HCT116 (cell line): ENCODE data around the gene CKAP4. TPM values are rescaled to one million over a fixed set of nuclear protein-coding genes. Genes with fewer than 3 reads are reported as not detected.
A peak's percentile ranks its signal among the peaks of the same experiment; 100 is the strongest.

Experiments used
- ATAC-seq: fragments of 200-7000 bp; cut with Tn5 transposase; 2 replicates; pipeline ENCODE4 v1.9.1; 2020; ENCODE audit warnings: mild to moderate bottlenecking, moderate library complexity
- BruUV-seq: library from RNA; stranded (reverse); fragments of 400-500 nt; replicated peaks from 2 replicates; lab custom pipeline; 2021; lab: Mats Ljungman, UMichigan
- CTCF ChIA-PET: fragments of 300-600 bp; sonication (Branson Sonifier 250); formaldehyde crosslinking; loops from one replicate; lab custom pipeline; 2021; ENCODE audit warnings: antibody characterized with exemption; lab: Charles Lee
- POLR2A ChIA-PET: fragments of 300-600, 350-600 bp; sonication (Branson Sonifier 250); formaldehyde crosslinking; loops from one replicate; lab custom pipeline; 2021; ENCODE audit warnings: antibody characterized with exemption; lab: Charles Lee
- RAD21 ChIA-PET, 2 experiments: fragments of 300-600 bp; sonication (Branson Sonifier 250); formaldehyde crosslinking; loops; one replicate each; lab custom pipeline; 2023; ENCODE audit warnings: low total read pairs in 2 of 2; ENCODE audit not compliant: uncharacterized antibody in 2 of 2, unreplicated experiment in 2 of 2, low non-redundant PET in 1 of 2; lab: Charles Lee
- DNase-seq: peaks from one replicate; pipeline ENCODE4 v3.0.0-alpha.2; 2010; ENCODE audit warnings: low read depth, low spot score
- H2AFZ ChIP-seq: fragments of 200-600 bp; shearing (Covaris generic), sonication (generic); 2 replicates; pipeline ENCODE4 v1.6.1; 2017; ENCODE audit warnings: low read depth, mixed run types, mixed read lengths, antibody characterized with exemption, low read length; ENCODE audit not compliant: poor library complexity, severe bottlenecking
- H3K27ac ChIP-seq: 2 replicates; pipeline ENCODE4 v1.5.1; 2012; ENCODE audit warnings: low read depth, low read length
- H3K27me3 ChIP-seq: fragments of 200-600 bp; sonication (generic); 2 replicates; pipeline ENCODE4 v1.6.1; 2016; ENCODE audit warnings: mixed run types, low read length, mixed read lengths; ENCODE audit not compliant: insufficient read depth
- H3K36me3 ChIP-seq, 2 experiments: fragments of 200-500 bp in 1 of 2; fragments of 200-600 bp in 1 of 2; sonication (Bioruptor generic) in 1 of 2; sonication (generic) in 1 of 2; 2 replicates each; pipeline versions ENCODE4 v1.5.1 to v1.6.1; 2014 to 2016; ENCODE audit warnings: low read length in 2 of 2, inconsistent platforms in 1 of 2, mixed read lengths in 1 of 2, mixed run types in 1 of 2; ENCODE audit not compliant: insufficient read depth in 2 of 2, control insufficient read depth in 1 of 2
- H3K4me1 ChIP-seq, 2 experiments: fragments of 200-600 bp in 1 of 2; sonication (generic) in 1 of 2; 2 replicates each; pipeline versions ENCODE4 v1.5.1 to v1.6.1; 2012 to 2017; ENCODE audit warnings: low read length in 2 of 2, inconsistent platforms in 1 of 2, mild to moderate bottlenecking in 1 of 2, mixed read lengths in 1 of 2, mixed run types in 1 of 2, moderate library complexity in 1 of 2; ENCODE audit not compliant: insufficient read depth in 2 of 2, control insufficient read depth in 1 of 2
- H3K4me2 ChIP-seq: fragments of 200-600 bp; sonication (generic); 2 replicates; pipeline ENCODE4 v1.6.1; 2017; ENCODE audit warnings: mixed run types, low read length, mixed read lengths
- H3K4me3 ChIP-seq, 2 experiments: fragments of 200-600 bp in 1 of 2; sonication (generic) in 1 of 2; replicated peaks in 1 of 2; 2 replicates each; pipeline ENCODE4 v1.5.1; 2011 to 2016; ENCODE audit warnings: low read length in 2 of 2, control low read depth in 1 of 2, low read depth in 1 of 2, mild to moderate bottlenecking in 1 of 2, mixed read lengths in 1 of 2, mixed run types in 1 of 2
- H3K79me2 ChIP-seq: fragments of 200-600 bp; sonication (generic); 2 replicates; pipeline ENCODE4 v1.6.1; 2017; ENCODE audit warnings: mild to moderate bottlenecking, mixed run types, low read length, moderate library complexity, mixed read lengths; ENCODE audit not compliant: insufficient read depth
- H3K9ac ChIP-seq: fragments of 200-600 bp; sonication (generic); 2 replicates; pipeline ENCODE4 v1.6.1; 2016; ENCODE audit warnings: low read length, mixed read lengths
- H3K9me2 ChIP-seq: fragments of 200-600 bp; sonication (generic), shearing (Covaris generic); 2 replicates; pipeline ENCODE4 v1.6.1; 2017; ENCODE audit warnings: mixed run types, mild to moderate bottlenecking, moderate library complexity; ENCODE audit not compliant: insufficient read depth
- H3K9me3 ChIP-seq, 2 experiments: fragments of 200-500 bp in 1 of 2; fragments of 200-600 bp in 1 of 2; sonication (Bioruptor generic) in 1 of 2; sonication (generic) in 1 of 2; 2 replicates each; pipeline ENCODE4 v1.6.1; 2014 to 2017; ENCODE audit warnings: low read length in 2 of 2, mixed read lengths in 2 of 2, inconsistent platforms in 1 of 2, low read depth in 1 of 2, mild to moderate bottlenecking in 1 of 2, mixed run types in 1 of 2, moderate library complexity in 1 of 2; ENCODE audit not compliant: control insufficient read depth in 1 of 2, insufficient read depth in 1 of 2
- H4K20me1 ChIP-seq: fragments of 200-600 bp; sonication (generic), shearing (Covaris generic); 2 replicates; pipeline ENCODE4 v1.6.1; 2017; ENCODE audit warnings: mixed run types, mild to moderate bottlenecking, moderate library complexity; ENCODE audit not compliant: insufficient read depth
- CBX3 ChIP-seq: IDR thresholded peaks from 2 replicates; pipeline ENCODE4 v1.6.1; 2012; ENCODE audit warnings: low read depth
- CEBPB ChIP-seq: IDR thresholded peaks from 2 replicates; pipeline ENCODE4 v1.6.1; 2012; ENCODE audit warnings: low read depth
- CTCF ChIP-seq, 3 experiments: fragments of 200-600 bp in 1 of 3; sonication (generic) in 1 of 3; IDR thresholded peaks in 2 of 3; conservative IDR thresholded peaks in 1 of 3; 2 replicates each; pipeline ENCODE4 v1.5.1; 2012 to 2017; ENCODE audit warnings: low read depth in 2 of 3, low read length in 2 of 3, antibody characterized with exemption in 1 of 3, borderline replicate concordance in 1 of 3, control low read depth in 1 of 3, mild to moderate bottlenecking in 1 of 3, mixed read lengths in 1 of 3, mixed run types in 1 of 3, moderate library complexity in 1 of 3; ENCODE audit not compliant: insufficient read depth in 1 of 3
- ELF1 ChIP-seq: IDR thresholded peaks from 2 replicates; pipeline ENCODE4 v1.6.1; 2012; ENCODE audit warnings: low read depth, borderline replicate concordance
- FOSL1 ChIP-seq: IDR thresholded peaks from 2 replicates; pipeline ENCODE4 v1.6.1; 2012; ENCODE audit warnings: low read depth
- RAD21 ChIP-seq: IDR thresholded peaks from 2 replicates; pipeline ENCODE4 v1.6.1; 2012; ENCODE audit warnings: low read depth, mild to moderate bottlenecking
- intact Hi-C: fragments of 100-400 bp; cut with micrococcal nuclease; formaldehyde crosslinking; loops from 2 replicates; pipeline ENCODE4 v1.10.0; 2022
- total RNA-seq: library from RNA; stranded (reverse); gene quantifications from one replicate; pipeline ENCODE4 v1.2.1, GENCODE V29; 2021; ENCODE audit not compliant: unreplicated experiment

CKAP4 gene
- total RNA-seq, 1 experiment from 2014 or later = 45.9 TPM

GRCh38 chr12:106226884-106227640 lies 20.8 kb downstream of the CKAP4 start:
- Histone ChIP-seq H3K4me2 (no peak overlapping the region), H2AFZ (no peak overlapping the region), H3K27ac (no peak overlapping the region), H3K36me3 (no peaks in the 10 kb centered on the region), H4K20me1 (no peaks in the 10 kb centered on the region), H3K79me2 (no peaks in the 10 kb centered on the region), H3K9me2 (no peaks in the 10 kb centered on the region), H3K4me1 (no peaks in the 10 kb centered on the region), H3K27me3 (no peaks in the 10 kb centered on the region), H3K9me3 (no peaks in the 10 kb centered on the region), H3K9ac (no peak overlapping the region), H3K4me3 (no peak overlapping the region)
- TF ChIP-seq CBX3 (0 out of 2 replicates have a peak, but pooled peaks have one; percentile 23), CTCF (IDR thresholded peaks at IDR 0.05 in 2 of 3, conservative IDR thresholded peaks at IDR 0.05 in 1 of 3; ENCODE audit: borderline replicate concordance in 1 of 3, insufficient read depth in 1 of 3, low read depth in 2 of 3, low read length in 2 of 3) (peak; percentile 54 to 88 (median 73); a peak in 5 of 6 replicates), RAD21 (peak; percentile 92), ELF1 (no peak), FOSL1 (0 out of 2 replicates have a peak, but pooled peaks have one; percentile 12), CEBPB (no peak)
- no TSS peak for BruUV-seq
- ChIA-PET RAD21 (interaction anchor here (0.9 to 2.2 kb wide), 3 partner anchors 55 to 691 kb away, joined by 3 to 10 read pairs (median 7); no protein-coding TSS in a partner anchor), CTCF (interaction anchor here (0.7 to 3.8 kb wide), 12 partner anchors 24 to 807 kb away, joined by 3 to 38 read pairs (median 6); partner anchors contain the start of gene POLR3B), POLR2A (interaction anchor here (1.0 to 1.5 kb wide), 2 partner anchors 56 to 130 kb away, joined by 3 to 4 read pairs; partner anchors contain the start of gene POLR3B)
- DNase-seq = peak; percentile 28
- peak; percentile 52 for ATAC-seq
- intact Hi-C loops = loop anchor here (1.0 to 10.0 kb wide), 4 partner anchors 55 to 695 kb away; partner anchors contain the start of gene POLR3B
